ENCODE data around the gene PPP4R4.
"Not testable (repeated sequence)": the region's sequence is repeated elsewhere in the genome, so short reads cannot be mapped to it uniquely, and the experiment has no call there.

The PPP4R4 gene

DNA sequence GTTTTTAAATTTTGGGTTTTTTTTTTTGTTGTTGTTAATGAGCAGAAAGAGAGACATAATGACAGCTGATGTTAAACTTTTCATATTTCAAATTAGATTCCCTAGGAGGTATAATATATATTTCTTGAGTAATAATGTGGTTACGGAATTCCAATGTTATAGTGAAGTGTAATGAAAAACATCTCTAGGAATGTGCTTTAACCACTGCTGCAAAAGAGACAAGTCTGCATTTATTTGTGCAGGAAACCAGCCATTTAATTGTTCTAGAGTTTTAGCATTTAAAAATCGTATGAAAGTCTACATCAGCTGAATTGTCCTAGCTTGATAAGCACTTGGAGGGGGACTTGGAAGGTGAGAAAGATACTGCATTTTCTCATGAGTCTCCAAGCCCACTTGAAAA, 104.6 kb downstream of the PPP4R4 start:
- no peak for DNase-seq

DNA sequence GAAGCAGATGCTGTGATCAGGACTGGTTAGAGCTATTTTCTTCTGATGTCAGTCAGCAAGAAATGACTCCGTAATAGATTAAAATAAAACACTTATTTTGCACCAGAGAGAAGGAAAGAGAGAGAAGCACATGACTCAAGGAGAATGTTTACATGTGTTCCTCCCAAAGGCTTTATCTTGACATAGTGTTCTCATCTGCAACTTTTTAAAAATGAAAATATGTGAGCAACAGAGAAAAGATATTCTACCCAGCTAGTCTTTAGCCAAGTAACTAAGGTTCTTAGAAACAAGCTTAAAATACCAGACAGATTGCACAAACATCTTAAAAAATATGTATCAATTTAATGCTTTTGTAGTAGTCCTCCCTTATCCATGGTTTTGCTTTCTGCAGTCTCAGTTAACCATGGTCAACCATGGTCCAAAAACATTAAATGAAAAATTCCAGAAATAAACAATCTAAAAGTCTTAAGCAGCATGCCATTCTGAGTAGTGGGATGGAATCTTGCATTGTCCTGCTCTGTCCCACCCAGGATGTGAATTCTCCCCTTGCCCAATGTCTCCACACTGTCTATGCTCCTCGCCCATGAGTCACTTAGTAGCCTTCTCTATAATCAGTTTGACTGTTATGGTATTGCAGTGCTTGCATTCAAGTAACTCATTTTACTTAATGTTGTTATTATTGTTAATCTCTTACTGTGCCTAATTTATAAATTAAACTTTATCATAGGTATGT, 109.0 kb downstream of the PPP4R4 start:
- no peak for DNase-seq

DNA sequence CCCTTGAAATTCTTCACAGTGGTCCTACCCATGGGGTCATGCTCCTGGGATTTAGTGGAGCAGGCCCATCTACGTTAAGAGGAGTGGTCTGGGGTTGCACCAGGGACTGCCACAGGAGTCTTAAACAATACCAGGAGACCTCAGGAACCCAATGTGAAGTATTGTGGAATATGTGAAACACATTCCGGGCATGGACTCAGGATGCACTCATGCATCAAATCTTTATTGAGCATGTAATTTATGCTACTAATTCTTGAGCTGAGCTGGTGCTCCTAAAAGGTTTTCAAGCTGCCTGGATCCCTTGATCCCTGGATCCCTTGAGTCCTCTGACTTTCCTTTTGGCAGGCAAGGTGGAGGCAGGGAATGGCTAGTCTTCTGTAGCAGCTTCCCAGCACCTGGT, 110.1 kb downstream of the PPP4R4 start:
- no peak for DNase-seq

DNA sequence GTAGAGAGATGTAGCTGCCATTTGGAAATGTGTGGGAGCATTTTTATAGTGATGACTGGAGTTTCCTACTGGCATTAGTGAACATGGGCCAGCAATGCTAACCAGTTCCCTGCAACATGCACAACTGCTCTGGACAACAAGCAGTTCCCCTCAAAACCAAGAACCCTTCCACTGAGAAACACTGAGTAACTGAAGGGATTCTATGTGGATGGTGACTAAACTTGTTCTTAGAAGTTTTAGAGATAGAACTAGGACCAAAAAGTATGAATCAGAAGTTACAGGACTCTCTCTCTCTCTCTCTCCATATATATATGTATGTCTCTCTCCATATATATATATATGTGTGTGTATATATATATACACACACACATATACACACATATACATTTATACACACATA, 111.0 kb downstream of the PPP4R4 start:
- no peak for DNase-seq

DNA sequence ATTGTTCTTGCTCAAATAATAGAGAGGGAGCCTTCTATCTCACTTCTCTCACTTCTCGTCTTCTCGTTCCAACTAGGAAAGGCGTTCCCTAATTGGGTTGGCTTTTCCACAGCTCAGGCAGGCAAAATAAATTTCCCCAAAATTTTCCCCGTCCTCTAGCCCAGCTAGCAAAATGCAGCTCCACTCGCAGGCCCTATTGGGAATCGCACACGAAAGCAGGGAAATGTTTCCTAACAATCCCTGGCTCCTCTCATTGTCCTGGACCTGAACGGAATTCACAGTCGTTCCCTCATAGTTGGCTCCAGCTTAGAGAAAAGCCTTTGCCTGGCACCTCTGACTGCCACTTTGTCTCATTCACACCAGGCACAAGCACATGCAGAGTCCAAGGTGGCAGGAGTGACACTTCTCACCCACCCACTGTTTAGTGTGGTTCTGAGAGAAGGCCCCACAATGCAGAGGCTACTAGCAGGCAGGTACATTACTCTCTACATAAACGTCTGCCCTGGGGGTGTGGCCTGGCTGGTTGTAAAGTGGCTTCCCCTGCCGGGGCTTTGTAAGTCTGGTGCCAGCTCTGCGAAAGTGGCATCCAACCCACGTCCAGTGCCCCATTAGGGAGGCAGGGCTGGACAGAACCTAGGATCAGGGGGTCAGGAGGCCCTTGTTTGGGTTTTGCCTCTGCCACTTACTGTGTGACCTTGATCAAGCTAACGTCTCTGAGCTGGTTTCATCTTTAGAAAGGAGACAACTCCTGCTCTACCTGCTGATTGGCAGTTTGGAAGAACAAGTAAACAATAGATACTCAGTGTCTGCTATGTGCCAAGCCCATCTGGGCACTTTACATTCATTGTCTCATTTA, 114.7 kb downstream of the PPP4R4 start:
- no peak for DNase-seq

DNA sequence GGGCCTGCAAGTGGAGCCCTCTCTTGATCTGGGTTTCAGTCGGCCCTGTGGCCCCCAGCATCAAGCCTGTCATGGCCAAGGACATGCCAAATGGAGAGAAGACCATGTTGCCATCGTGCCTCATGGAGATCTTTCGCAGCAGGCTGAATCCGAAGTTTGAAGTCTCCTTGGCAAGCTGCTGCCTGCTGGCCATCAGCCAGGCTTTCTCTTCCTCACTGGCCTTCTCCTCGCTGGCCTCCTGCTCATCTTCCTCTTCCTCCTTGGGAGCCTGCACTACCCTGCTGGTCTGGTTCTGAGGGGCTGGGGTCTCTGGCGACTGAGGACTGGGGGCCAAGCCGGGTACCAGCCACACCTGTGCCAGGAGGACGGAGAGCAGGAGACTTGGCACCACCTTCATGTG, 116.1 kb downstream of the PPP4R4 start:
- no peak for DNase-seq

DNA sequence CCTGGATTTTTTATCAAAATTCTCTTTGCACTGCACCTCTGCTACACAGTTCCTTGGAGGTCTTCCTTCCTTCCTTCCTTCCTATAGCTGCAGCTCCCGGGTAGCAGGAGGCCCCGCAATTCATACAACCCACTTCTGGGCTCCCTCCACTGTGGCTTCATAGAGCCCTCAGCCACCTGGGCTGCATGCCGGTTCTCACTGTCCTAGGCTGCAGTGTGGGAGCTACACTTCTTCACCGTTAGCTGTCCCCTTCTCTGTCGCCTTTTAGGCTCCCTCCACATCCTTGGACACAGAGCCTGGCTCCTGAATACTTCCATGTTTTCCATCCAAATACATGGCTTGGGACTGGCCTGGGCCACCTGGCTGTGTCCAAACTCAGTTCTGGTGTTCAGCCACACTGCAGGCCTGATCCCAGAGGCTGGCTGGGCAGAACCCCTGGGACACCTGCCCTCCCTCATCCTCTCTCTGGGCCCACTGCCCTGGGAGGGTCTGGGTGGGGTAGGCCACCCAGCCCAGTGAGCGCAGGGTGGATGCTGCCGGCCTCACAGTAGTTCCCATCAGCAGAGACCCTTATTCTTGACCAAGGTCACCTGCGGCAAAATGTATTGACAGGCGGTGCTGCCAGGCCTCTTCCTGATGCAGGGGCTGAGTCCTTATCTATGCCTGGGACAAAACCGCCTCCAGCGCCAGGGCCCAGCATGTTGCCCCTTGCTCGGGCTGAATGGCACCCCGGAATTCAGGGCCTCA, 117.2 kb downstream of the PPP4R4 start:
- no peak for DNase-seq

DNA sequence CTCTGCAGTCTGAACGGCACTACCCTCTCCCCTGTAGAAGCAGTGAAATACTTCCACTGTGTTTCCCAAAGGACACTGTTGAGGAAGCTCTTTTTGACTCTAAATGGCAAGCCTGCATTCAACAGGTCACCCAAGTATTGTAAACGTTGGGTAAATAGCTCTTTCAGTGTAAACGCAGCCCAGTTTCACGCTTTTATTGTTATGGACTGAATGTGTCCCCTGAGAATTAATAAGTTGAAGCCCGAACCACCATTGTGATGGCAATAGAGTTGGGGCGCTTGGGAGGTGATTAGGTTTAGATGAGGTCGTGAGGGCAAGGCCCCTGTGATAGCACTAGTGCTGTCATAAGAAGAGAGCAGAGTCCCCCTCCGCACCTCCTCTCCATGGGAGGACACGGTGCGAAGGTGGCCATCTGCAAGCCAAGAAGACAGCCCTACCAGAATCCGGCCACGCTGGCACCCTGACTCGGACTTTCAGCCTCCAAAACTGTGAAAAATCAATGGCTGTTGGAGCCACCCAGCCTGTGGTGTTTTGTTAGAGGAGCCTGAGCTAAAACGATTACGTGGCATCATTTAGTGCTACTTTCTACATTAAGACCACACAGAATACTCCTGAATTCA, 117.9 kb downstream of the PPP4R4 start:
- no peak for DNase-seq

DNA sequence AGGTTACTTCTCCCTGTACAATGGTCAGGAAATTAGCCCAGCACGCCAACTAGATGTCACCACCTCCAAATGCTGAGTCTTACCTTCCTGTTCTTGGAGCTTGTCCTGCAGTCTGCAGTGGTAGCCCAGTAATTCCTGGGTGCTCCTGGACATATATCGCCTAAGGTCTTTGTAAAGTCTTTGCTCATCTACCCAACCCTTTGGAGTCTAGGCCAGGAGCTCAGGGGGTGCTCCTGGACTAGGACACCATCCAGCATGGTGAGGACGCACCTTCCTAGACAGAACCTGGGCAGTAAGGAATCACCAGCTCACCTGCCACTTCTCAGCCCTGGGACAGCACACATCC, 118.4 kb downstream of the PPP4R4 start:
- no peak for DNase-seq

DNA sequence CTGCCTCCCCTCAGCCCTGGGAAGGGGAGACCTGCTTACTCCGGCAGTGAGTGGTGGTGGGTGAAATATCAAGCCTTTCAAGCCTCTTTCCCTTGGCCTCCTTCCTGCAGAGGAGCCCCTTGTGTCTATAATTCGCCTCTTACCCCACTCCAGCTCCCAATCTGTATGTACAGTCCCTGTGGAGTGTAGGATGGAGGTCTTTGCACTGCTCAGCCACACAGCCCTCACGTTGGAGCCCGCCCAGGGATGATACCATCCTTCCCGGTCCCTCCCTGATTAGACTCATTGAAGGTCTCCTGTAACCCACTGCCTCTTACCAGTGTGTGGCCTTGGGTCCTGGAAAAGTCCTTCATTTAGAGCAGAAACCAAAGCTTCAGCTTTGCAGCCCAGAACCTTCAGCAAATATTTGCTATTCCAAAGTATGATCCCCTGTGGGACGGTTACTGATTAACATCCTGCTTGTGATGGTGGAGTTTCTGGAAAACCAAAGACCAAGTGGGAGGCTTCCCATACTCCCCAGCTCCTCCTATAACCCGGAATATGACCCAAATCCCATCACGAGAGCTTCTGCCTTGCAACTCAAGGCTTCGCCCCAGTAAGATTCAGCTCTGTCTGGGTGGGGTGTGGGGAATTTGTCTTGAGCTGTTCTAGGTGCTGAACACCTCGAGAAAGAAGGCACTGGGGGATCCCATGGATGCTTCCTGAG, 118.9 kb downstream of the PPP4R4 start, which contains the start of gene SERPINA10:
Gene SERPINA10 (minus strand): TSS at position 397 of the 706 bp plus-strand sequence. CDS start 2,675 bp downstream, outside the sequence.
- DNase-seq, result no peak

DNA sequence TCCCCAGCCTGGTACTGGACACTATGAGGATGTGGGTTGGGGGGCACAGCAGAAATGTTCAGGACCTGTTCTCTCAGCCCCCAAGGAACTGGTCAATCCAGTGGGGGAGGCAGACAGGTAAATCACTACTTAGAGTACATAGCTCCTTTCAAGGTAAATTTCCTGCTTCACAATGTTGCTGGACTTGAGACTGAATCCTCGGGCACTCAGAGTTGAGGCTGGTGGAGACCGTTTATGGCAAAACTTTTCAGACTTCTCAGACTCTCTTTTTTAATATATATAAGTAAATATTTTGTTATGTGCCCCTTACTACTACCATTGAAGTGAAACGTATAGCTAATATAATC, 119.4 kb downstream of the PPP4R4 start:
- DNase-seq, result no peak

DNA sequence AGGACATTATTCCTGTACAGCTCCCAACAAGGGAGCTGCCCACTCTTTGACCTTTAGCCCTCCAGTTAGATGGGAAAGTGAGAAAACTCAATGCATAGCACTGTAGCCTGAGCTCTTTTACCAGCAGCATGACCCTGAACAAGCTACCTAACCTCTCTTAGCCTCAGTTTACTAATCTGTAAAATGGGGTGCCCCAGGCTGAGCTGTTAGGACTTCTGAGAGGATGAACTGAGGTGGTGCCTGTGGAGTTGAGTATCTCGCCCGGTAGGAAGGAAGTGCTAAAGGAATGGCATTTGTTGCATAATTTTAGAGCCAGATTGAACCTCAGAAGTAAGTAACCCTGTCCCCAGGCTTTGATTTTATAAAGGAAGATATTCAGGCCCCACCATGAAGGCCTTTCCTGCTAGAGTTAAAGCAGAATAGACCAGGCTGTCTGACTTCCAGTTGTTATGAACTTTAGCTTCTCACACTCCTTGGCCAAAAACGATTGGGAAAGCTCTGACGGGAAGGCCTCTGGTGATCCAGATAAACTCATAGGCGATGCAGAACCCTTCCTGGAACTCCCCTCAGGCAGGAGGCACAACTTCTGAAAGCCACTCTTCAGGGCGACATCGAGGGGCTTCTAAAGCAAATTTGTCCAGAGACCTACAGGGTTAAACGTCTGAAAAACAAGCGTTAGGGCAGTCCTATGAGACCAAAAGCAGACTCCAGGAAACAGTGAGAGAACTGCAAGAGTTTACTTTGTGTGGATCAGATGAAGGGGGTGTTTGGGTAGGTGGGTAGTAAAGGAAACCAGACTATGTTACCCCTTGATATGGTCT, 121.4 kb downstream of the PPP4R4 start:
- DNase-seq, result no peak

DNA sequence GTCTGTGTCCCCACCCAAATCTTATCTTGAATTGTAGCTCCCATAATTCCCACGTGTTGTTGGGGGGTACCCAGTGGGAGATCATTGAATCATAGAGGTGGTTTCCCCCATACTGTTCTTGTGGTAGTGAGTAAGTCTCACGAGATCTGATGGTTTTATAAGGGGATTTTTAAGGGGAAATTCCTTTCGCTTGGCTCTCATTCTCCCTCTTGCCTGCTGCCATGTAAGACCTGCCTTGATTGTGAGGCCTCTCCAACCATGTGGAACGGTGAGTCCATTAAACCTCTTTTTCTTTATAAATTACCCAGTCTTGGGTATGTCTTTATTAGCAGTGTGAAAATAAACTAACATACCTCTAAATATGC, 122.0 kb downstream of the PPP4R4 start:
- DNase-seq, result not testable (repeated sequence)

DNA sequence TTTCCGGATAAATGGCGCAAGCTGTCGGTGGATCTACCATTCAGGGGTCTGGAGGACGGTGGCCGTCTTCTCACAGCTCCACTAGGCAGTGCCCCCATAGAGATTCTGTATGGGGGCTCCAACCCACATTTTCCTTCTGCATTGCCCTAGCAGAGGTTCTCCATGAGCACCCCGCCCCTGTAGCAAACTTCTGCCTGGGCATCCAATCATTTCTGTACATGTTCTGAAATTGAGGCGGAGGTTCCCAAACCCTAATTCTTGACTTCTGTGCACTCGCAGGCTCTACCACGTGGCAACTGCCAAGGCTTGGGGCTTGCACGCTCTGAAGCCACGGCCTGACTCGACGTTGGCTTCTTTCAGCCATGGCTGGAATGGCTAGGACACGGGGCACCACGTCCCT, 124.0 kb downstream of the PPP4R4 start:
- no peak for DNase-seq

DNA sequence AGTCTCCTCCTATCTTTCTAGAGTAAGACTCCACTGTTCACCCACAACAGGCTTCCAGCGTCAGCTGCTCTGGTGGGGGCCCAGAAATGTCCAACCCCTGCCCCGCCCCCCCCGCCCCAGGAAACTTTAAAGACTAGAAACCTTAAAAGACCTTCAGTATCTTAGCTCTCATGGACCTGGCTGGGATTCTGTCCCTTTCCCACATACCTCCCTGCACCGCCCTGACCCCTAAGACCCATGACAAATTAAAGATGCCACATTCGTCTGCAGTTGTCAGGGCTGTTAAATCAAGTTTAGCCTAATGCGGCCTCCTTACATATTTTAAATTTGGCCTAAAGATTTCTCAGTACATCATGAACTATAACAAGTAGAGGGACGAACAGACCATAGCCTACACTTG, 129.0 kb downstream of the PPP4R4 start:
- DNase-seq, result no peak

DNA sequence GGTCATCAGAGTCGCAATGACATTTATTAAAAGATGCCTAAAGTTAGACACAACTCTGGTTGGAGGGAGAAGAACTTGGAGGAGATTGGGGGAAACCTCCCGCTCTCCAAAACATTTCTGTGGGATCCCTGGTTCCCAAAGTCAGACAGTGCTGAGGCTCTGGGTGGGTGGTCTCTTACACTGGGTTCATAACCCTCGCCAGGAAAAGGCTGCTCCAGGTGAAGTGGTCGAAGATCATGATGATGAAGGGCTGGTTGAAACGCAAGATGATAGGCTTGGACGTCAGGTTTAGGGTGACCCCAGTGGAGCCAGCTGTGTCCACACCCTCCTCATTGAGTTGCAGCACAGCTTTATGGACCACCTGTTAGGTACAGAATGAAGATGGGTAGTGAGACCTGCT, 130.1 kb downstream of the PPP4R4 start:
- no peak for DNase-seq

DNA sequence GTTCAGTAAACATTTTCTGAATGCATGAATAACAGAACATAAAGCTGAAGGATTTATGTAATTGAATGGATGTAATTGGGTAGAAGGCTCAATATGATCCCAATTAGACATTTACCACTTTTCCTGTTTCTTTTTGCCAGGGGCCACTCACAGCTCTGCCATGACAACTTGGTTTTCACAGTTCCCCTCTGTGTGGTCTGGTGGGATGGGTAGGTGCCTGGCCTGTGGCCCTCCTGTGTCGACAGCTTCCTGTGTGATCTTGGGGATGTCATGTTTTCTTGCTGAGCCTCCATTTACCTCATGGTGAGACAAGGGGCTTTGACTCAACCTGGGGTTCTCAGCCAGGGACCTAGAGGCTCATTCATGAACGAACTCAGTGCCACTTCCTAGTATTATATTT, 131.5 kb downstream of the PPP4R4 start:
- no peak for DNase-seq

DNA sequence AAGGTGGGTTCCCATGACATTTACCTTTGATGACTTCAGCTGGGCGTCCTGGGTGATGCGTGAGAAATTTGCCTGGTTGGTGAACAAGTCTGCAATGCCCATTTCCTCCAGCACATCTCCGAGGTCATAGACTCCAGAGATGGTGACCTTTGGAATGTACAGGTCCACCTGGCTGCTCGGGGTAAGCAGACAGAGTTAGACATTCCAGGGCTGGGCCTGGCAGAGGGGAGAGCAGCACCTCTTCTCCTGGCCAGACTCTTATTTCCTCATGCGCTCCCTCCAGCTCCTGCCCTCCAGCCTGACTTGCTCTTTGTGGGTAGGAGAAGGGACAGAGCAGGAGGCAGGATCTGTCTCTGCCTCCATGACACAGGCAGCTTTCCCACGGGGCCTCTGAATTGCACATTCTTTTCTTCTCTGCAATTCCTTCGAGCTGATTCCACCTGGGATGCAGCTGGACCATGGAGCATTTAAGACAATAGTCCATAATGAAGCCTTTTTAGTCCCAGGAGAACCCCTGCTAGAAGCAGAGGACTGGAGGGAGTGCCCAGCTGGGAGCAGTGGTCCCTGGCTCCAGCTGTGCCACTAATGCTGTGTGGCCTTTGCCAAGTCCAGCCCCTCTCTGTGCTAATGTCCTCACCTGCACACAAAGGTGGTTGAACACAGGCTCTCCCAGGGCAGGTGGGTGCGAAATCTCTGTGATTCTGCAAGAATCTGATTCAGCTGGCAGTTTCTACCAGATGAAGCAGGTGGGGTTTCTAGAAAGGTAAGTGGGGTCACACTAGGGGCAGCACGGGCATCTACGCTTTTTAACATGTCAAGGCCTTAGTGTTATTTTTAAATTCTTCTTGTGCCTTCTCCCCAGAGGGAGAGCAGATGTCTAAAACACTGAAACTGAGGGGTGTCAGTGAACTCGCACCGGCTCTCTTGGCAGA, 132.2 kb downstream of the PPP4R4 start:
- DNase-seq, result no peak

DNA sequence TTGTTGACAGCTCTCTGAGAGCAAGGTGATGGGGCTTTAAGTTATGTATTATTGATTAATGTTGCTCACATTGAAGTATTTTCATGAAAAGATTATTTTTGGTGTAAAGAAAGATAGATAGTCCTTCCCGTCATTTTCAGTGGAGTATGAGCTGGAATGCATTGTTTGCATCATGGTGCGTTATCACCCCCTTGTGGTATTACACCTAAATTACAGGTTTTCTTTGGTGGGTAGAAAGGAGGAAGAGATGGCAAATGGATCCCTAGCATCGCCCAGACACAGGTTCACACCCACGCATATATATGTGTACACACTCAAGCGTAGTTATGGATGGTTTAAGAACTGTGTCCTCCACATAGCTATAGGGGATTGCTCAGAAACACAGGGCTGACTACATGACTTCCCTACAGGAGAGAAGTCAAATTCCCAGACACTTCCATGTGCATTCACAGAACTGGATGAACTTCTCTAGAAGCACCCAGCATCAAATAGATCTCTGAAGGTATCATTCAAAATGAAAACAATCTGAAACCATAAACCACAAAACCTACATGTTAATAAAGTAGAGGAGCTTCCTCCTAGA, 133.4 kb downstream of the PPP4R4 start:
- no peak for DNase-seq

DNA sequence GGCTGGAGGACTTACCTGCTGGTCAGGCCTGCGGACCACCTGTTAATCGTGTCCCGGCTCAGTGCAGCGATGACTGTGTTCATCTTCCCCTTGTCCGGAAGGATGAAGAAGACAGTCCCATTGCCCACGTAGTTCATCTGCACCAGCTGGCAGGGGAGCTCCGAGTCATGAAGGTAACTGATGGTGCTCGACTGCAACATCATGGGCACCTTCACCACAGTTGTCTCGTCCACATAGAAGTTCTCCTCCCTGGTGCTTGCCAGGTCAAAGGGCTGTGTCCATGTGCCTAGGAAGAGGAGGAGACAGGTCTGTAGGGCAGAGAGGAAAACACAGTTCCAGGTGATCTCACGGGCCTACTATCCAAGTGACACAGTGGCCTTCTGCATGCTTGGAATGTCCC, 135.6 kb downstream of the PPP4R4 start:
- no peak for DNase-seq

All from activated T-cell treated with anti-CD3 and anti-CD28 coated beads, Interleukin-2, amount 50 U/mL, for 1 hour (primary cell).